ENCODE measurements around the gene FGD4.
"Not testable (repeated sequence)": the region's sequence is repeated elsewhere in the genome, so short reads cannot be mapped to it uniquely, and the experiment has no call there.

FGD4 gene

GRCh38 chr12:32509328-32510091 lies 110.2 kb downstream of the FGD4 start:
- no peak overlapping the region for H3K27ac ChIP-seq
- no peak for TF ChIP-seq CTCF (IDR thresholded peaks at IDR 0.05)
- TF ChIP-seq ZFX (IDR thresholded peaks at IDR 0.05; ENCODE audit: borderline replicate concordance), result no peak

GRCh38 chr12:32511976-32512375 lies 112.6 kb downstream of the FGD4 start:
- not testable (repeated sequence) for H3K27ac ChIP-seq

GRCh38 chr12:32512379-32512778 lies 113.0 kb downstream of the FGD4 start:
- no peak overlapping the region for H3K27ac ChIP-seq
- no peak for TF ChIP-seq ZFX (IDR thresholded peaks at IDR 0.05; ENCODE audit: borderline replicate concordance)
- TF ChIP-seq CTCF (IDR thresholded peaks at IDR 0.05), result no peak

GRCh38 chr12:32512910-32513309 lies 113.6 kb downstream of the FGD4 start:
- TF ChIP-seq CTCF (IDR thresholded peaks at IDR 0.05) (no peak), ZFX (IDR thresholded peaks at IDR 0.05; ENCODE audit: borderline replicate concordance) (no peak)
- H3K27ac ChIP-seq, result no peak overlapping the region

GRCh38 chr12:32515137-32515873 lies 115.9 kb downstream of the FGD4 start:
- no peak for TF ChIP-seq ZFX (IDR thresholded peaks at IDR 0.05; ENCODE audit: borderline replicate concordance)
- no peak for TF ChIP-seq CTCF (IDR thresholded peaks at IDR 0.05)
- no peak overlapping the region for H3K27ac ChIP-seq

GRCh38 chr12:32516230-32516629 lies 116.9 kb downstream of the FGD4 start:
- TF ChIP-seq ZFX (IDR thresholded peaks at IDR 0.05; ENCODE audit: borderline replicate concordance) (no peak), CTCF (IDR thresholded peaks at IDR 0.05) (no peak)
- no peak overlapping the region for H3K27ac ChIP-seq

GRCh38 chr12:32517966-32518365 lies 118.6 kb downstream of the FGD4 start:
- TF ChIP-seq CTCF (IDR thresholded peaks at IDR 0.05) (no peak), ZFX (IDR thresholded peaks at IDR 0.05; ENCODE audit: borderline replicate concordance) (no peak)
- H3K27ac ChIP-seq, result no peak overlapping the region

All from 22Rv1 (cell line).